Measurements from ENCODE around the gene NR2F6.

DNA sequence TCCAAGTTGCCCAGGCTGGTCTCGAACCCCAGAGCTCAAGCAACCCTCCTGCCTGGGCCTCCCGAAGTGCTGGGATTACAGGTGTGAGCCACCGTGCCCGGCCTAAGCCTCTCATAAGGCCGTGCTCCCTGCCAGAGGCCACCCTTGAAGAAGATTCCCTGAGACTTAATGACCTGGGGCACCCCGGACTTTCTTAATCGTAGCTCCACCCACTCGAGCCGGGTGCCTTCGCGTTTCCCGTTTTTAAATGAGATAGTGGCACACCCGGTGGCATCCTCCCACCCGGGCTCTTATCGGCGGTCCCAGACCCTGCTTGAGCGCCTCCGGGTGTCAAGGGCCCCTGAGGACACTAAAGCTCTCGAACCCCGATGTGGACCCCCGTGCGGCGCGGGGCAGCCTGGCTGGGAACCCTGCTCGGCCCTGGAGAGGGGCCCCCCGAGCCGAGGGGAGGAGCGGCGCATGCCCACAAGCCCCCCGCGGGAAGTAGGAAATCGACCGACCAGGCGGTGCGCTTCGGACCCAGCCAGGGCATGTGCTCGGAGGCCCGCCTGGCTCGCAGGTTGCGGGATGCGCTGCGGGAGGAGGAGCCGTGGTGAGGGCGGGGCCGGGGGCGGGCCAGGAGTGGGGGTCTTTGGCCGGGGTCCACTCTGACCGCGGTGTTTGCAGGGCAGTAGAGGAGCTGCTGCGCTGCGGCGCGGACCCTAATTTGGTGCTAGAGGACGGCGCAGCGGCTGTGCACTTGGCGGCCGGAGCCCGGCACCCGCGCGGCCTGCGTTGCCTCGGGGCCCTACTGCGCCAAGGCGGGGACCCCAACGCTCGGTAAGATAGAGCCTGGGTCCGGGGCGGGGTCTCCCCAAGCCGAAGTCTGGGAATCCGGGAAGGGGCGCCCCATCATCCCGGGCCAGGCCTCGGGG lies 35.9 kb upstream of the NR2F6 start, which contains the start of gene ANKLE1:
- TF ChIP-seq CTCF (conservative IDR thresholded peaks at IDR 0.05) (no peak), ZFX (IDR thresholded peaks at IDR 0.05) (no peak)

All from C4-2B (cell line).